Keratinocyte (primary cell): ENCODE measurements around the gene RERE. TPM values are rescaled to one million over a fixed set of nuclear protein-coding genes. Genes with fewer than 3 reads are reported as not detected.

ENCODE experiments used
- DNase-seq: peaks from one replicate; pipeline ENCODE4 v3.0.0-alpha.2; 2011; ENCODE audit warnings: low read depth, missing footprints, low spot score
- FAIRE-seq: peaks from 2 replicates; lab custom pipeline; 2011; peaks lifted over from hg19 to GRCh38; lab: Jason Lieb, UNC
- H2AFZ ChIP-seq: 2 replicates; pipeline ENCODE4 v1.6.0; 2012; ENCODE audit warnings: low read length, control low read depth, inconsistent platforms; ENCODE audit not compliant: control insufficient read depth
- H3K27ac ChIP-seq: 2 replicates; pipeline ENCODE4 v1.5.1; 2011; ENCODE audit warnings: low read length; ENCODE audit not compliant: control insufficient read depth, insufficient read depth
- H3K27me3 ChIP-seq: 3 replicates; pipeline ENCODE4 v1.6.0; 2011; ENCODE audit warnings: low read length; ENCODE audit not compliant: control insufficient read depth, insufficient read depth; ENCODE audit errors: extremely low read depth
- H3K36me3 ChIP-seq, 2 experiments: 2 replicates in 1 of 2; 3 replicates in 1 of 2; pipeline ENCODE4 v1.5.1; 2011; ENCODE audit warnings: low read length in 2 of 2, mild to moderate bottlenecking in 1 of 2; ENCODE audit not compliant: control insufficient read depth in 2 of 2, insufficient read depth in 2 of 2; ENCODE audit errors: extremely low read depth in 1 of 2
- H3K4me1 ChIP-seq: 3 replicates; pipeline ENCODE4 v1.5.1; 2011; ENCODE audit warnings: low read length; ENCODE audit not compliant: control insufficient read depth, insufficient read depth; ENCODE audit errors: extremely low read depth
- H3K4me2 ChIP-seq: 3 replicates; pipeline ENCODE4 v1.6.0; 2011; ENCODE audit warnings: low read depth, low read length; ENCODE audit not compliant: control insufficient read depth, insufficient read depth; ENCODE audit errors: extremely low read depth
- H3K4me3 ChIP-seq, 3 experiments: fragments of 200-600 bp in 1 of 3; sonication (generic) in 1 of 3; 2 replicates in 2 of 3; 3 replicates in 1 of 3; pipeline ENCODE4 v1.5.1; 2011 to 2016; ENCODE audit warnings: low read length in 3 of 3, mild to moderate bottlenecking in 3 of 3, control low read depth in 2 of 3, inconsistent platforms in 1 of 3, low read depth in 1 of 3, mixed read lengths in 1 of 3, mixed run types in 1 of 3, moderate library complexity in 1 of 3; ENCODE audit not compliant: control insufficient read depth in 2 of 3, insufficient read depth in 2 of 3; ENCODE audit errors: extremely low read depth in 1 of 3
- H3K79me2 ChIP-seq: 2 replicates; pipeline ENCODE4 v1.6.0; 2012; ENCODE audit warnings: low read length; ENCODE audit not compliant: control insufficient read depth, insufficient read depth
- H3K9ac ChIP-seq: 3 replicates; pipeline ENCODE4 v1.6.0; 2011; ENCODE audit warnings: low read length; ENCODE audit not compliant: control insufficient read depth, insufficient read depth; ENCODE audit errors: extremely low read depth
- H3K9me1 ChIP-seq: 3 replicates; pipeline ENCODE4 v1.6.0; 2011; ENCODE audit warnings: low read length; ENCODE audit not compliant: control insufficient read depth, insufficient read depth; ENCODE audit errors: extremely low read depth
- H3K9me3 ChIP-seq: 2 replicates; pipeline ENCODE4 v1.5.1; 2012; ENCODE audit warnings: low read depth, low read length; ENCODE audit not compliant: control insufficient read depth
- H4K20me1 ChIP-seq: 3 replicates; pipeline ENCODE4 v1.6.0; 2011; ENCODE audit warnings: low read length; ENCODE audit not compliant: control insufficient read depth, insufficient read depth; ENCODE audit errors: extremely low read depth
- CTCF ChIP-seq, 3 experiments: IDR thresholded peaks in 1 of 3; conservative IDR thresholded peaks in 1 of 3; optimal IDR thresholded peaks in 1 of 3; 2 replicates in 2 of 3; 3 replicates in 1 of 3; pipeline versions ENCODE3 to v1.5.1; 2011; ENCODE audit warnings: low read length in 3 of 3, mild to moderate bottlenecking in 3 of 3, moderate library complexity in 2 of 3, control low read depth in 1 of 3, inconsistent platforms in 1 of 3; ENCODE audit not compliant: insufficient read depth in 2 of 3; ENCODE audit errors: extremely low read depth in 1 of 3
- EZH2 ChIP-seq: IDR thresholded peaks from one replicate; pipeline ENCODE4 v1.6.1; 2012; ENCODE audit warnings: inconsistent platforms, mild to moderate bottlenecking, low read length, moderate library complexity
- dilution Hi-C: fragments of 300-500 bp; cut with MboI; formaldehyde crosslinking; loops from one replicate; pipeline ENCODE4 v1.7.0; 2020; ENCODE audit warnings: low sequenced_read_pairs; ENCODE audit not compliant: extremely low pct_ligation_motif_present
- polyA plus RNA-seq, 5 experiments: library from polyadenylated mRNA; depleted of rRNA in 3 of 5; stranded (reverse) in 3 of 5; stranded (forward) in 1 of 5; unstranded in 1 of 5; fragments of >200 nt; gene quantifications; 1 replicate in 1 of 5; 2 replicates in 3 of 5; 3 replicates in 1 of 5; pipeline versions ENCODE4 v1.2.1 to v1.2.3, GENCODE V29; 2011 to 2012; ENCODE audit warnings: missing spikeins in 2 of 5, low read depth in 1 of 5, low replicate concordance in 1 of 5

The RERE gene
- polyA plus RNA-seq, 1 donor (not counting 4 experiments of a cell fraction or from before 2014, with no cell fraction given): 3.8 TPM

GRCh38 chr1:8328271-8328670 is 489.2 kb downstream of the RERE start:
- no peak overlapping the region for H3K9ac ChIP-seq
- no peak for DNase-seq
- no peak for FAIRE-seq

GRCh38 chr1:8326265-8326664 is 491.2 kb downstream of the RERE start:
- Histone ChIP-seq H3K79me2 (no peaks in the 10 kb centered on the region), H4K20me1 (no peaks in the 10 kb centered on the region), H3K9me1 (no peaks in the 10 kb centered on the region), H3K4me2 (no peak overlapping the region), H3K9ac (no peak overlapping the region), H3K27me3 (no peaks in the 10 kb centered on the region), H2AFZ (no peak overlapping the region), H3K9me3 (no peaks in the 10 kb centered on the region), H3K36me3 (no peaks in the 10 kb centered on the region), H3K27ac (no peak overlapping the region), H3K4me1 (no peaks in the 10 kb centered on the region), H3K4me3 (no peak overlapping the region)
- TF ChIP-seq EZH2 (no peak), CTCF (optimal IDR thresholded peaks at IDR 0.05 in 1 of 3, IDR thresholded peaks at IDR 0.05 in 1 of 3, conservative IDR thresholded peaks at IDR 0.05 in 1 of 3; ENCODE audit: extremely low read depth in 1 of 3, insufficient read depth in 2 of 3, low read length in 3 of 3) (no peak)
- DNase-seq (no peak), FAIRE-seq (no peak)
- dilution Hi-C loops: no loop called here

More at GRCh38 chr1:8328271-8328670, 489.2 kb downstream of the RERE start:
- Histone ChIP-seq H3K9me3 (no peaks in the 10 kb centered on the region), H3K79me2 (no peaks in the 10 kb centered on the region), H3K36me3 (no peaks in the 10 kb centered on the region), H3K27me3 (no peaks in the 10 kb centered on the region), H3K27ac (no peak overlapping the region), H3K4me1 (no peaks in the 10 kb centered on the region), H3K4me2 (no peak overlapping the region), H2AFZ (no peak overlapping the region), H4K20me1 (no peaks in the 10 kb centered on the region), H3K9me1 (no peaks in the 10 kb centered on the region), H3K4me3 (no peak overlapping the region)
- dilution Hi-C loops: no loop called here
- TF ChIP-seq EZH2 (no peak), CTCF (optimal IDR thresholded peaks at IDR 0.05 in 1 of 3, IDR thresholded peaks at IDR 0.05 in 1 of 3, conservative IDR thresholded peaks at IDR 0.05 in 1 of 3; ENCODE audit: extremely low read depth in 1 of 3, insufficient read depth in 2 of 3, low read length in 3 of 3) (no peak)
